ENCODE data around the gene TUBB6.

- no peak for TF ChIP-seq EZH2 (IDR thresholded peaks at IDR 0.05; ENCODE audit: low read depth, low read length, severe bottlenecking)
- TF ChIP-seq MAFK (IDR thresholded peaks at IDR 0.05; ENCODE audit: low read depth, low read length), result no peak
- TF ChIP-seq POLR2A (IDR thresholded peaks at IDR 0.05; ENCODE audit: control extremely low read depth in 1 of 2, low read depth in 2 of 2, low read length in 2 of 2), result no peak
- no peak for TF ChIP-seq JUN (IDR thresholded peaks at IDR 0.05; ENCODE audit: low read depth, low read length)
- no peak for TF ChIP-seq SIN3A (conservative IDR thresholded peaks at IDR 0.05 in 1 of 2, IDR thresholded peaks at IDR 0.05 in 1 of 2; ENCODE audit: low read depth in 1 of 2, low read length in 2 of 2)
- TF ChIP-seq CEBPB (IDR thresholded peaks at IDR 0.05; ENCODE audit: low read depth, low read length), result no peak
- TF ChIP-seq CTCF (IDR thresholded peaks at IDR 0.05; ENCODE audit: control extremely low read depth in 1 of 3, insufficient read depth in 1 of 3, low read depth in 1 of 3, low read length in 3 of 3), result no peak
- no peak for TF ChIP-seq POLR2AphosphoS5 (IDR thresholded peaks at IDR 0.05; ENCODE audit: low read depth, low read length)
- no peak for TF ChIP-seq TAF1 (IDR thresholded peaks at IDR 0.05; ENCODE audit: low read depth, low read length)
- TF ChIP-seq MAX (IDR thresholded peaks at IDR 0.05), result no peak
- TF ChIP-seq EP300 (IDR thresholded peaks at IDR 0.05; ENCODE audit: borderline replicate concordance in 1 of 2, low read depth in 2 of 2, low read length in 2 of 2), result no peak
- no peak for TF ChIP-seq ATF3 (IDR thresholded peaks at IDR 0.05; ENCODE audit: insufficient read depth, low read depth, low read length)
- no peak for TF ChIP-seq ZNF274 (IDR thresholded peaks at IDR 0.05; ENCODE audit: borderline replicate concordance, extremely low read depth, low read length)
- TF ChIP-seq KDM5A (IDR thresholded peaks at IDR 0.05; ENCODE audit: low read length), result no peak
Observed at GRCh38 chr18:12314591-12315305, 6.7 kb downstream of the TUBB6 start.

All from H1 (cell line).